NCI-H748 (cell line): Measurements from ENCODE around the gene P3H4.

Experiments
- DNase-seq: peaks from one replicate; lab custom pipeline; 2025; ENCODE audit not compliant: unreplicated experiment; lab: John Stamatoyannopoulos, UW

P3H4 gene

DNA sequence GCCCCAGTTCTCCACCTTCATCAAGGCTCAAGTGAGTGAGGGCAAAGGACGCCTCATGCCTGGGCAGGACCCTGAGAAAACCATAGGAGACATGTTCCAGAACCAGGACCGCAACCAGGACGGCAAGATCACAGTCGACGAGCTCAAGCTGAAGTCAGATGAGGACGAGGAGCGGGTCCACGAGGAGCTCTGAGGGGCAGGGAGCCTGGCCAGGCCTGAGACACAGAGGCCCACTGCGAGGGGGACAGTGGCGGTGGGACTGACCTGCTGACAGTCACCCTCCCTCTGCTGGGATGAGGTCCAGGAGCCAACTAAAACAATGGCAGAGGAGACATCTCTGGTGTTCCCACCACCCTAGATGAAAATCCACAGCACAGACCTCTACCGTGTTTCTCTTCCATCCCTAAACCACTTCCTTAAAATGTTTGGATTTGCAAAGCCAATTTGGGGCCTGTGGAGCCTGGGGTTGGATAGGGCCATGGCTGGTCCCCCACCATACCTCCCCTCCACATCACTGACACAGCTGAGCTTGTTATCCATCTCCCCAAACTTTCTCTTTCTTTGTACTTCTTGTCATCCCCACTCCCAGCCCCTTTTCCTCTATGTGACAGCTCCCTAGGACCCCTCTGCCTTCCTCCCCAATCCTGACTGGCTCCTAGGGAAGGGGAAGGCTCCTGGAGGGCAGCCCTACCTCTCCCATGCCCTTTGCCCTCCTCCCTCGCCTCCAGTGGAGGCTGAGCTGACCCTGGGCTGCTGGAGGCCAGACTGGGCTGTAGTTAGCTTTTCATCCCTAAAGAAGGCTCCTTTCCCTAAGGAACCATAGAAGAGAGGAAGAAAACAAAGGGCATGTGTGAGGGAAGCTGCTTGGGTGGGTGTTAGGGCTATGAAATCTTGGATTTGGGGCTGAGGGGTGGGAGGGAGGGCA lies 10.7 kb upstream of the P3H4 start:
- no peak for DNase-seq

DNA sequence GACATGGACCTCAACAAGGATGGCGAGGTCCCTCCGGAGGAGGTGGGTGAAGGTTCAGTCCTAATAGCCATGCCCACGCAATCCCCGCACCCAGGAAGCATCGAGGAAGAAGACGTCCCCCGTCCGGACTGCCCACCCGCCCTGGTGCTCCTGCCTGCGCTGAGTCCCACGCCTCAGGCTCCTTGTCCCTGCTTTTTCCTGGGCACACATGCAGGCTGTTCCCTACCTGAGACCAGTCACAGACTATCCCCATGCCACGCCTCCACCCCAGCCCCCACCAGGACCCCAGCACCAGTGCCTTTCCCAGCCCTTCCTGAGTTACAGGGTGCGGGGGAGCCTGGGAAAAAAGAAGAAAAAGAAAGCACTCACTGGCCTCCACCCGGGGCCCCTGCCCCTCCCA lies 10.0 kb upstream of the P3H4 start:
- no peak for DNase-seq

- no peak for DNase-seq
These were observed 6.3 kb upstream of the P3H4 start for GRCh38 chr17:41818024-41818423.

DNA sequence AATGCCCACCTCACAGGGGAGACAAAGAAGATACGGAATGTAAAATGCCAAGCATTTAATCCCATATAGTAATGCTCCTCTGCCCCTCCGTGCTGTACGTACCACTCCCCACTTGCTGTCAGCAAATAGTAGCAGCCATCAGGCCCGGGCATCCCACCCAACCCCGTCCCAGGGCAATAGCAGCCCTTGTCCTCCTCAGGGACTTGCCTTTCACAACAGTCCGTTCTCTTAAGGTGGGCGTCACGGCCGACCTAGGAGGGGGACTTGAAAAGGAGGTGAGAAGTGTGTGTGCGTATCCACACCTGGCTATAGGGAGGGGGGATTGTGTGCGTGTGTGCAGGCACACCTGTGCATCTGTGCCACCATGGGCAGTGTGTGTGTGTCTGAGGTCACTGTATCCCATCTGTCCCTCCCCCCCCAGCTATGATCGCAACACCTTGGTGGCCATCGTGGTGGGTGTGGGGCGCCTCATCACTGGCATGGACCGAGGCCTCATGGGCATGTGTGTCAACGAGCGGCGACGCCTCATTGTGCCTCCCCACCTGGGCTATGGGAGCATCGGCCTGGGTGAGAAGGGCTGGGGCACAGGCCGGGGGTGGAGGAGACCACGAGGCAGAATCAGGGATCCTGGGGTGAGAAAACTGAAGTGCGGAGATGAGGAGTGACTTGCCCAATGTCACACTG lies 5.0 kb upstream of the P3H4 start:
- DNase-seq = no peak

GRCh38 chr17:41814195-41814594 lies 2.4 kb upstream of the P3H4 start:
- no peak for DNase-seq

DNA sequence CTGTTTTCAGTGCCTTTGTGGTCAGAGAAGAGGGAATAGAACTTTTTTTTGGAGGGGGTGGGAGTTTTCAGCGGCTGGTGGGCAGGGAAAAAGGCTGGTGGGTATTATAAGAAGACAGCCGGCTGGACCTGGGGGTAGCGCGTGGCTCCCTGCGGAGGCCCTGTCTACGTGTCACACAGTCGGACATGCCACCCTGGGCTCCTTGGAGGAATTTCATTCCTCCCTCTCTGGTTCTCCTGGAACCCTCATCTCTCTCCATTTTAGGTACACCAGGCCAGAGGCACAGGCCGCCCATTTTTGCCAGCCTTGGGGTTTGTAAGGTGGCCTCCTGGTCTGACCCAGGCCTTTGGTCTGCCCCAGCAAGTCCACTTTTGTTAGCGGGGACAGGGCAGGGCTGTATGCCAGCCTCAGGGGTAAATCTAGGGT lies 2.0 kb upstream of the P3H4 start:
- DNase-seq = no peak

DNA sequence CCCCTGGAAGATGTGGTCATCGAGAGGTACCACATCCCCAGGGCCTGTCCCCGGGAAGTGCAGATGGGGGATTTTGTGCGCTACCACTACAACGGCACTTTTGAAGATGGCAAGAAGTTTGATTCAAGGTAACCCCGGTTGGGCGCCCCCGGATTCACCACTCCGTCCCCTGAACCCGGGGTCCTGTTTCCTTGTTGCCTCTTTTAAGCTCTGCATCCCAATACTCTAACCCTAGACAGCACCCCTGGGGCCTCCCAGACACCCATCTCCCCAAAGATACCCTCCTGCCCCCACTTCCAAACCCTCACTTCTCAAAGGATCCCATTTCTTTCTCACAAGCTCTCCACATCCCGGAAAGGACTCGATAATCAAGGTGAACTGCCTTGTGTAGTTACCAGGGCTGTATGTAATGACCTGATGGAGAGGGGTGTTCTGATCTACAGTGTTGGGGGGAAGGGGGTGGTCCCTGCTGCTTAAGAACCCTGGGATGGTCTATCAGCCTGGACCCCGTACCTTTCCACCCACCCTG lies 1.5 kb upstream of the P3H4 start:
- no peak for DNase-seq

DNA sequence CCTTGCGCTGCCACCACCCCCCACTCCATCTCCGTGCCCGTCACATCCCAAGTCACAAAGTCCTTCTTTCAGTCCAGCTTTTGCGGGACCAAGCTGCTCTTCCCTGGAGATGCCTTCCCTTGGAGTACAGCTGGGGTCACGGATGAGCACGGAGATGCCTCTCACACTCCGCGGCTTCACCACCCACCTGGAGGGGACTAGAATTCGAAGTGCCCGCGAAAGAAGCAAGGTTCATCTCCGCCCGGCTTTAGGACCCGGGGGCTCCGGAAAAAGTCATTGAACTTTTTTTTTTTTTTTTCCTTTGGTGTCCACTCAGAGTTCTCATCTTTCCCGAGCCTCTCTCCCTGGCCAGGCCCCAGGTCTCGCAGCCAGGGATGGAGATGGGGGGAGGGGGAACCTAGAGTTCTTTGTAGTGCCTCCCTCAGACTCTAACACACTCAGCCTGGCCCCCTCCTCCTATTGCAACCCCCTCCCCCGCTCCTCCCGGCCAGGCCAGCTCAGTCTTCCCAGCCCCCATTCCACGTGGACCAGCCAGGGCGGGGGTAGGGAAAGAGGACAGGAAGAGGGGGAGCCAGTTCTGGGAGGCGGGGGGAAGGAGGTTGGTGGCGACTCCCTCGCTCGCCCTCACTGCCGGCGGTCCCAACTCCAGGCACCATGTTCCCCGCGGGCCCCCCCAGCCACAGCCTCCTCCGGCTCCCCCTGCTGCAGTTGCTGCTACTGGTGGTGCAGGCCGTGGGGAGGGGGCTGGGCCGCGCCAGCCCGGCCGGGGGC lies 817 bp upstream of the P3H4 start, which contains the start of gene FKBP10:
Gene FKBP10 (plus strand): TSS at position 624 of the 771 bp plus-strand sequence. CDS start 31 bp downstream, at position 655.
- peak; percentile 79 for DNase-seq

DNA sequence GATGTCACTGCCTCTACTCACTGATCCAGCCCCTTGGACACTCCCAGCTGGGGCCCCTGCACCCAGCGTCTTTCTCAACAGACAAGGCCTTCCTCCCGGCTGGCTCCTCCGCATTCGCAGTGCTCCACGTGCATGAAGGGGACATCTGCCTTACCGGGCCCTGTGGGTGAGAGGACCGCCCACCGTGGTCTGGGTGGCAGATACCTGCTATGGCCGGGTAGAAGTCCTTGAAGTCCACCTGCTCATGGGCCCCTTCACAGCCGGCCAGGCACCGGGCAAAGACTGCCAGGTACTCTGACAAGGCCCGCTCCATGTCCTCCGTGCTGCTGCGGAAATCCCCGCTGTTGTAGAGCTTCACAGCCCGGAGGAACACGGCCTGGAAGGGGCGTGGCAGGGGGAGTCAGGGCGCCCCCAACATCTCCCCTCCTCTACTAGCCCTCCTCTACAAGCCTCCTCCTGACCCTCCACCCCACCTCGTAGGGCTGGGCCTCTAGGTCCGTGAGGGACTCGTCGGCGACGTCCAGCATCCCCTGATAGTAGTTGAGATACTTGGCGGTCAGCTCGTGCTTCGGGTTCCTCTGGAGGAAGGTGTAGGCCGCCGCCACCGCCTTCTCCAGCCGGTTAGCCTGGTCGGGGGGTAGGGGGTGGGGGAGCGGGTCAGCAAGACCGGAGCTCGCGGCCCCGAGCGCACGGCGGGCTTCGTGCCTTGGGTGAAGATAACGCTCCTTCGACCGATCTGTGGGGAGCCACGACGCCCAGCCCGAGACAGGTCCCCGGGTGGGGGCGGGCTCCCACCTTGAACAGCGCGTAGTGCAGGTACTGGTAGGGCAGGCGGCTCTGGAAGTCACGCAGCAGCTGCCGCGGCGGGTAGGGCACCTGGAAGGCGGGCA lies 845 bp downstream of the P3H4 start:
- peak; percentile 54 for DNase-seq

- DNase-seq = no peak
These were observed 4.9 kb downstream of the P3H4 start for GRCh38 chr17:41806685-41807445.

DNA sequence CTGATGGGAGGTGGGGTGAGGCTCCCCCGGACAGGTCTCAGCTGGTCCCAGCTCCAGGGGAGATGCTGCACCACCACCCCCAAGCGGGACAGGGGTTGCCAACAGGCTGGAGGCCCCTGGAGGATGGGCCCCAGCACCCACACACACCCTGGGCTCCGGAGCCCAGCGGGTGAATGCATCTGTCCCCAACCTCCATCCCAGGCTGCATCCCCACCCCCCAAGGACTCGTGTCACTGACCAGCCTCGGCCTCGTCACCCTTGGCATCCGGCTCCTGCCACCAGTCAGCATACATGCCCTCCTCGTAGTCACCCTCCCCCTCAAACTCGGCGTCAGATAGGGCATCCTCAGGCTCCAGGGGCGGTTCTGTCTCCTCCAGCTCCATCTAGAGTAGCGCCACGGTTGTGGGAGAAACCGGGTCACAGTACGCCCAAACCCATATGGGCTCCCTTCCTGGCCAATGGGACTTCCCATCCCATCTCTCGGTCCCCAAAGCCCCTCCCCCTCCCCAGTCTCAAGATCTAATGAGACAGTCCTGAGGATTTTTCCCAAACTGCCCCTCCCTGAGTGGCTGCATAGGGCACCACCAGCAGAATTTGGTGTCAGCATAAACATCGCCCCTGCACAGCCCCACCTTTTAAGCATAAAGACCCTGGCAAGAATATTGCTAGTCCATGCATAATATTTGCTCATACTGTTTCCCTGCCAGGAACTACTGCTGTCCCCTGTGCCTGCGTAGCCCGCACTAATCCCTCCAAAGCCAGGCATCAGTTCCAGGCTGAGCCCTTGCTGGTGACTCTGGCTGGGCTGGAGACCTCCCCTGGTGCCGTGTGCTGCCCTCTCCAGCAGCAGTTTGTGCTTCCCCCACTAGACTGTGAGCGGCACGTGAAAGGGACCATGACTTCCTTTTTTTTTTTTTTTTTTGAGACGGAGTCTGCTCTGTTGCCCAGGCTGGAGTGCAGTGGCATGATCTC lies 8.4 kb downstream of the P3H4 start:
- no peak for DNase-seq

- DNase-seq = peak; percentile 82
These were observed 10.1 kb downstream of the P3H4 start for GRCh38 chr17:41801374-41802271.

- peak; percentile 93 for DNase-seq
These were observed 11.0 kb downstream of the P3H4 start for GRCh38 chr17:41800601-41801373.

DNA sequence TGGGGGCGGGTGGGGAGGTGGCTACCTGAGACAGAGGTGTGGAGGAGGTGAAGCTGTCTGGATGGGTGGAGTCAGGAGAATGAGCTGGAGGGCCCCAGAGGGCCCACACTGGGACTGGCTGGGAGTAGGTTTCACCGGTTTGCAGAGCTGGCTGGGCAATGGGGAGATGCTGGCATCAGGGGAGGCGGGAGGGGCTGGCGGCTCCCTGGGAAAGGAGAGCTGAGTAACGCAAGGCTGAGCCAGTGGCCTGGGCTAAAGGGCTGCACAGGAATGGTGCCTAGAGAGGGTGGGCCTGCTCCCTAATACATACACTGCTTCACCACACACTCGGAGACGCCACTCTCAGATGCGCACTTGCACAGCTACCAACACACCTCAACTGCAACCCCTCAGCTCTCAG lies 12.4 kb downstream of the P3H4 start:
- no peak for DNase-seq

DNA sequence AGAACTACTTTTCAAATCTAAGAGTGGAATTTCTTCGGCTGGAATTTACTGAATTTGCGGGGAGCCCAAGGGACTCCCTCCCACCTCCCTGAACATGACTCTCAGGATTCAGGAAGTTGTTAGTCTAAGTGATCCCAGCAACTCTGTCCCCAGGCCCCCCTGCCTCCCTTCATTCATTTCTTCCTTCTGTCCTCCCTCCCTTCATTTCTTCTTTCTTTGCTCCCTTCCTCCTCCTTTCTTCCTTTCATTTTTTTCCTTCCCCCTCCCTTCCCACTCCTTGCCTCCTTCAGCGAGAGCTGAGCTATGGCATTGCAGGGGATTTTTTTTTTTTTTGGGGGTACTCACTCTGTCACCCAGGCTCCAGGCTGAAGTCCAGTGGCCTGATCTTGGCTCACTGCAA lies 14.4 kb downstream of the P3H4 start:
- no peak for DNase-seq

- DNase-seq = no peak
These were observed 15.4 kb downstream of the P3H4 start for GRCh38 chr17:41796121-41796895.
